NCI-H1436 (cell line): Measurements from ENCODE around the gene NAXD.
A peak's percentile ranks its signal among the peaks of the same experiment; 100 is the strongest.
"Not testable (repeated sequence)": the region's sequence is repeated elsewhere in the genome, so short reads cannot be mapped to it uniquely, and the experiment has no call there.

ENCODE experiments used
- DNase-seq: peaks from one replicate; lab custom pipeline; 2025; lab: John Stamatoyannopoulos, UW

NAXD gene

GRCh38 chr13:110615322-110616102 is at the start of gene NAXD:
Gene NAXD, plus strand, starts transcription at chr13:110615545. Its CDS starts 57 bp downstream, at chr13:110615602.
- DNase-seq, result peak; percentile 81

GRCh38 chr13:110566171-110566570 is 49.2 kb upstream of the NAXD start:
- DNase-seq, result no peak

GRCh38 chr13:110568612-110569011 is 46.7 kb upstream of the NAXD start:
- DNase-seq, result no peak

- not testable (repeated sequence) for DNase-seq
Observed at GRCh38 chr13:110569962-110570361, 45.4 kb upstream of the NAXD start.

- DNase-seq, result no peak
Observed at GRCh38 chr13:110570886-110571285, 44.5 kb upstream of the NAXD start.

GRCh38 chr13:110571896-110572777 is 43.2 kb upstream of the NAXD start:
- no peak for DNase-seq

- no peak for DNase-seq
Observed at GRCh38 chr13:110572778-110573118, 42.6 kb upstream of the NAXD start.

- no peak for DNase-seq
Observed at GRCh38 chr13:110574161-110574560, 41.2 kb upstream of the NAXD start.

GRCh38 chr13:110575322-110576069 is 39.8 kb upstream of the NAXD start:
- DNase-seq, result no peak

- no peak for DNase-seq
Observed at GRCh38 chr13:110576070-110576394, 39.3 kb upstream of the NAXD start.

- DNase-seq, result no peak
Observed at GRCh38 chr13:110576736-110577476, 38.4 kb upstream of the NAXD start.

- DNase-seq, result no peak
Observed at GRCh38 chr13:110578363-110578762, 37.0 kb upstream of the NAXD start.

GRCh38 chr13:110580800-110581199 is 34.5 kb upstream of the NAXD start:
- DNase-seq, result no peak

- no peak for DNase-seq
Observed at GRCh38 chr13:110581506-110582185, 33.7 kb upstream of the NAXD start.

GRCh38 chr13:110582421-110582954 is 32.9 kb upstream of the NAXD start:
- no peak for DNase-seq

GRCh38 chr13:110583178-110583865 is 32.0 kb upstream of the NAXD start:
- no peak for DNase-seq

- DNase-seq, result no peak
Observed at GRCh38 chr13:110589793-110590390, 25.5 kb upstream of the NAXD start.

- DNase-seq, result no peak
Observed at GRCh38 chr13:110590577-110590976, 24.8 kb upstream of the NAXD start.

- no peak for DNase-seq
Observed at GRCh38 chr13:110592665-110593064, 22.7 kb upstream of the NAXD start.
